OCI-LY3 (cell line): Measurements from ENCODE around the gene TRA2B.
A peak's percentile ranks its signal among the peaks of the same experiment; 100 is the strongest.

Source experiments
- H2AFZ ChIP-seq: fragments of 200-600, 300-600 bp; shearing (Covaris generic); 2 replicates; pipeline ENCODE4 v1.6.0; 2014; ENCODE audit warnings: antibody characterized with exemption, low read depth, low read length
- H3K27ac ChIP-seq: fragments of 200-600, 300-600 bp; sonication (generic); 2 replicates; pipeline ENCODE4 v1.5.1; 2014; ENCODE audit warnings: mild to moderate bottlenecking, low read length, moderate library complexity, mixed read lengths
- H3K27me3 ChIP-seq: fragments of 200-600, 300-600 bp; sonication (generic); 2 replicates; pipeline ENCODE4 v1.6.1; 2014; ENCODE audit warnings: low read depth, low read length, mixed read lengths
- H3K36me3 ChIP-seq: fragments of 200-600, 300-600 bp; sonication (generic); replicated peaks from 2 replicates; pipeline ENCODE3; 2014; ENCODE audit warnings: low read depth, low read length, mixed read lengths
- H3K4me1 ChIP-seq: fragments of 300-600, 200-600 bp; sonication (generic); 2 replicates; pipeline ENCODE4 v1.6.1; 2014; ENCODE audit warnings: low read length, mixed read lengths
- H3K4me2 ChIP-seq: fragments of 200-600, 300-600 bp; sonication (generic); 2 replicates; pipeline ENCODE4 v1.6.1; 2014; ENCODE audit warnings: low read length, mixed read lengths
- H3K4me3 ChIP-seq: fragments of 300-600, 200-600 bp; sonication (generic); 2 replicates; pipeline ENCODE4 v1.5.1; 2014; ENCODE audit warnings: antibody characterized with exemption, mild to moderate bottlenecking, low read length, moderate library complexity
- H3K79me2 ChIP-seq: fragments of 300-600, 200-600 bp; shearing (Covaris generic); 2 replicates; pipeline ENCODE4 v1.6.1; 2014; ENCODE audit warnings: mild to moderate bottlenecking, low read length, mixed read lengths
- H3K9ac ChIP-seq: fragments of 300-600, 200-600 bp; shearing (Covaris generic); 2 replicates; pipeline ENCODE4 v1.6.0; 2014; ENCODE audit warnings: mild to moderate bottlenecking, low read length, moderate library complexity
- H3K9me3 ChIP-seq: fragments of 200-600, 300-600 bp; shearing (Covaris generic); 2 replicates; pipeline ENCODE4 v1.6.1; 2014; ENCODE audit warnings: low read length, mixed read lengths; ENCODE audit not compliant: insufficient read depth
- H4K20me1 ChIP-seq: fragments of 200-600, 300-600 bp; sonication (generic); 2 replicates; pipeline ENCODE4 v1.6.1; 2016; ENCODE audit warnings: low read length, mixed read lengths; ENCODE audit not compliant: insufficient read depth
- CTCF ChIP-seq: fragments of 200-600, 300-600 bp; sonication (generic); IDR thresholded peaks from 2 replicates; pipeline ENCODE4 v1.5.1; 2014; ENCODE audit warnings: antibody characterized with exemption, low read length, low read depth
- EZH2phosphoT487 ChIP-seq: fragments of 200-600 bp; shearing (Covaris generic); IDR thresholded peaks from 2 replicates; pipeline ENCODE4 v1.6.1; 2018; ENCODE audit warnings: antibody characterized with exemption, mixed run types, low read depth

TRA2B gene

DNA sequence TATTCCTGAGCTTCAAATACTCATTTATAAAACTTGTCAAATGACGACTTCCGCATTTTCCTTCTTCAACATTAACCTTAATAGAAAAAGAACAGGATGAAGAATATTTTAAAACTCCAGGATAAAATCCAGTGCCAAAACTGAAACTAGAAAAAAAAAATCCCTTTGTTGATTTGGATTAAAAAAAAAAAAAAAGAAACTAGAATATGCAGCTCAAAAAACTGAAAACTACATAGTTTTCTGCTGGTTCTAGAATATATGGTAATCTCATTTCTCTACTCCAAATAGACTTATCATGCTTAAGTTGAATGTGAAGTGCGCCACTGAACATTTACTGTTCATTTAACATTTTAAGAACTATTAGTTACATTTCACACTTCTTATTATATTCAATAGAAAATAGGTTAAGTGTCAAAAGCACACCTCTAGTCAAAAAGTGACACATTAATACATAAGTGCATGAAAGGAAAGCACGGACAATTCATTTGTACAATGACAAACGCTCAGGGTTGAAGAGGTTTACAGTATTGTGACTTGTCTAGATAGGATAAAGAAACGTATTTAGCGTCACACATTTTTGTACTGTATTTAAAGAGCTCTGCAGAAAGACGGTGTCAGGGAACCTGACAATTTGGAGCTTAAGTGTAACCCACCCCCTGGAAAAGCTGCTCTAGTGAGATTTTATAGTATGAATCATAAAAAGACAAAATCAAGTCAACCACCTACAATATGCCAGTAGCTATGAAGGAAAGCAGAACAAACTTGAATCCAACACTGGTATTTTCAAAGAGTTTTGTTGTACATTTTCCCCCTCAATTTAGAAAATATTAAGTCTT is 5.8 kb downstream of the TRA2B start:
- peak overlapping the region; percentile 92 for H3K4me2 ChIP-seq
- H3K79me2 ChIP-seq, result peaks cover 100% of the 10 kb centered on the region
- H3K27ac ChIP-seq, result no peak overlapping the region
- H3K27me3 ChIP-seq, result no peaks in the 10 kb centered on the region
- H3K4me1 ChIP-seq, result peaks cover 73% of the 10 kb centered on the region
- H3K9me3 ChIP-seq, result no peaks in the 10 kb centered on the region
- peaks cover 100% of the 10 kb centered on the region for H4K20me1 ChIP-seq
- peak overlapping the region; percentile 100 for H3K9ac ChIP-seq
- peak overlapping the region; percentile 97 for H3K4me3 ChIP-seq
- H2AFZ ChIP-seq, result no peak overlapping the region
- peaks cover 65% of the 10 kb centered on the region for H3K36me3 ChIP-seq
- no peak for TF ChIP-seq CTCF
- no peak for TF ChIP-seq EZH2phosphoT487

DNA sequence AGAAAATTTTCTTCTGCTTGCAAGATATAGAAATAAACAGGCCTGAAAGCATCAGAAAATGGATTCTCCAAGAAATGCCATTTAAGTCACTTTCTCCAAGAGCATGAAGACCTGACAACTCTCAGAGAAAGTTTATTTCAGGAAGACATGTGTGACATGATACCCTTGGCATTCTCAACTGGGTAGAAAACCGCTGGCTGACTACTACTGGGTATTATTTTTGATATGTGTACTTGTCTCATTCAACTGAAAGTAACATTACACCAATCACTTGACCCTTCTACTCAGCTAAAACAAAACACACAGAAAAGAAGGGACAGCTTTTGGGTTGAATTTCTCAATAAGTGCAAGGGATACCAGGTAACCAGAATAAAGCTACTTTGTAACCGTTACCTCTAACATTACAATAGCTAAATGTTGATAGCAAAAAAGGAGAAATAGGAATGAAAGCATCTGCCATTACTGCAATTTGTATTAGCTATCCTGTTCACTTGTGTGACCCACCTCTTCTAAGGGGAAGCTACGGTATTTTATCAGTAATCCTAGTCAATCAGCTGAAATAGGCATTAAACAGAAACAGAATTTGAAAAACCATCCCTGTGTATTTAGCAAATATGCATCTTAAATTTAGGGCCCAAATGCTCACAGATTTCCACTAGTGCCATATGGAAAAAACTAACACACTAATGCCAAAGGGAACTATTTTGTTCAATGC is 7.3 kb downstream of the TRA2B start:
- Histone ChIP-seq H3K4me1 (peaks cover 73% of the 10 kb centered on the region), H3K27ac (0 out of 2 replicates have a peak overlapping the region, but pooled peaks have one; percentile 7), H3K36me3 (peaks cover 64% of the 10 kb centered on the region), H3K4me3 (peak overlapping the region; percentile 97), H3K79me2 (peaks cover 100% of the 10 kb centered on the region), H3K27me3 (no peaks in the 10 kb centered on the region), H2AFZ (no peak overlapping the region), H4K20me1 (peaks cover 100% of the 10 kb centered on the region), H3K4me2 (peak overlapping the region; percentile 92), H3K9ac (0 out of 2 replicates have a peak overlapping the region, but pooled peaks have one; percentile 1), H3K9me3 (no peaks in the 10 kb centered on the region)
- no peak for TF ChIP-seq CTCF
- no peak for TF ChIP-seq EZH2phosphoT487

DNA sequence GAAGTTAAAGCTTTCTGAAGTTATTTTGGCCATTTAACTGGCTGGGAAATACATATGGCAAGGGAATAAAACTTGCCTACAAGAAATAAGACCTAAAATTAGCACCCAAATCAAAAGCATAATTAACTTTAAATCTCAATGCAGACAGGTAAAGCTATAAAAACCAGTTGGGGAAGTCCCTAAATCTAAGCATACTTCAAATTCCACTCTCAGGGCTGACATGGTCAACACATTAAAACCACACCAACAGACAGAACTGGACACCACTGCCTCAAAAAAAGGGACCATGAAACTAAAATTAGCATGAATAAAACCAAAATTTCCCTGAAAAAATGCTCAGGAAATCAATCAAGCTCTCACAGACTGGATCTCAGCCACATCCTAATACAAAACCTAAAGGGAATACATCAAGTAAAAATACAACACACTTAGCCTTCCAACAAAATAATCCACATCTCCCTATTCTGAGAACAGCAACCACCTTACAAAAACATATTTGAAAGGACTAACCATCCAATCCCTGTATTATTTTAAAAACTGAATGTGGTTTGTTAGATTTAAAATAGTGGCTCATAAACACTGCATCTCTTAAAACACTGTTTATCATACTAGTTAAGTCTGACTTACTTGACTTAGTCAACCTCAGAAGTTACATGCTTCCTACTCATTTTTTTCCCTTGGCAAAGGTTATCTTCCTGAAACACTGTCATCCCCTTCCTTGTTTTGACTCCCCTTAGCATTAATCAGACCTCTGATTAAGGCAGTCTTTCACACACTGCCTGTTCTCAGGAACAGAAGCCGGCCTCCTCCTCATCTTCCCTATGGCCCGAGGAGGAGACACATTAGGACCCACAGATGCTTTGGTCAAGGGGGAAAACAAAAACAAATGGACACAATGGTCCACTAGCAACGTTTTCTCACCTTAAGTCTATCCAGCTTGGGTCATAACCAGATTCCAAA is 8.3 kb downstream of the TRA2B start:
- Histone ChIP-seq H3K36me3 (peaks cover 66% of the 10 kb centered on the region), H2AFZ (no peak overlapping the region), H3K27me3 (no peaks in the 10 kb centered on the region), H3K79me2 (peaks cover 100% of the 10 kb centered on the region), H3K4me1 (peaks cover 70% of the 10 kb centered on the region), H3K4me2 (peak overlapping the region; percentile 92), H3K9me3 (no peaks in the 10 kb centered on the region), H3K27ac (peak overlapping the region; percentile 58), H4K20me1 (peaks cover 100% of the 10 kb centered on the region), H3K4me3 (peak overlapping the region; percentile 45), H3K9ac (no peak overlapping the region)
- TF ChIP-seq CTCF, result no peak
- TF ChIP-seq EZH2phosphoT487, result no peak
